GM19455 (cell line): Measurements from ENCODE around the gene ACKR3.

Experiments
- ATAC-seq: cut with Tn5 transposase; IDR thresholded peaks from one replicate; pipeline ENCODE4 v1.9.1; 2021; ENCODE audit not compliant: unreplicated experiment

ACKR3 gene

DNA sequence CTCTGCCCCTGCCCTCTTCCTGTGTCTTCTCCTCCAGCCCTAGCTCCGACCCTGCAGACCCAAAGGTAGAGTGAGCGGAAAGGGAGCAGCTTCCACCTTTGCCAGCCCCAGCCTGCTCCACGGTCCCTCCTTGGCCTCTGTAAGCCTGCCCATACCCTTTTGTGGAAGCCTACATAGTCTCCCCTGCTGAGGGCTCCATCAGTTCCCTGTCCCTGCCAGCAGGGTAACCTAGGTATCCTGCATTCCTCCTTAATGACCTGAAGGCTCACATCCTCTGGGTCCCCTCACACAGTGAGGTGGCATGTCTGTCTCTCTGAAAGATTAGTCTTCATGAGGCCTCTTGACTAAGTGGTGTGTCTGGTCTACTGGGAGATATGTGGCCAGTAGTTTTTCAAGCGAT is 20.5 kb upstream of the ACKR3 start:
- ATAC-seq: no peak

DNA sequence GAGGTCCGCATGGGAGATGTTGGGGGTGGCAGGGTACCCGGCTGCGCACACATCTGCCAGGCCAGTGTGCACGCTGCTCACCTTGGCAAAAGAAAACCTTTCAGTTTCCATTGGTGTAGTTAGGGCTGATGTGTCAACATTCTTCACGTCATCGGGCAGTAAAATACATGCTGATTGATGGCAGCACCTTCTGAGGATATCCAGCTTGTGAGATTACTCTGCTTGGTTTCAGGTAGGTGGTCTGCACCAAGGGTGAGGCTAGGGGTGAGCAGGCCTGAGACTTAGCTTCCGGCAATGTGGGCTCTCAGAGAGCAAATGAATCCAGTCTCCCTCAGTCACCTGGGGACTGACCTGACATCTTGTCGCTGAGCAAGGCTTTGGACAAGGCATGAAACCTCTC is 19.3 kb upstream of the ACKR3 start:
- ATAC-seq: no peak

- ATAC-seq: no peak
These were observed 18.7 kb upstream of the ACKR3 start for GRCh38 chr2:236550701-236551465.

GRCh38 chr2:236551471-236552211 is 18.0 kb upstream of the ACKR3 start:
- ATAC-seq: no peak

- no peak for ATAC-seq
These were observed 17.4 kb upstream of the ACKR3 start for GRCh38 chr2:236552212-236552542.

- ATAC-seq: no peak
These were observed 16.9 kb upstream of the ACKR3 start for GRCh38 chr2:236552581-236553363.

DNA sequence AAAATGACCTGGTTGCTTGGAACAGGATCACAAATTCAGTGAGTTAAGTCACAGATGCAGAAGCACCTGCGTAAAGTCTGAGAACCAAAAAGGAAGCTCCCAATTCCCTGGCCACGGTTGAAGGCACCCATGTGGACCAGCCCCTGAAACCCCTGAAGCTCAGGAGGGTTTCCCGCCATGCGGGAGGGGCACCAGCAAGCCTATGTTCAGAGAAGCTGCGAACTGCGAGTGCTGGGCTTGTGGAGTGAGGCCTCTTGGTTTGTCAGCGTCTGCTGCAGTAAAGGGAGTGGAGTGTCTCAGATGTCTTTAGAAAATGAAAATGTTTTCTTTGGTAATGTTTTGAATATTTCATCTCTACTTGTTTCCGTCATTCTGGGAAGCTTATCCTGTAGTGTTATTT is 16.1 kb upstream of the ACKR3 start:
- no peak for ATAC-seq

GRCh38 chr2:236554629-236555282 is 14.9 kb upstream of the ACKR3 start:
- no peak for ATAC-seq

GRCh38 chr2:236555481-236555880 is 14.1 kb upstream of the ACKR3 start:
- ATAC-seq: no peak

- no peak for ATAC-seq
These were observed 12.2 kb upstream of the ACKR3 start for GRCh38 chr2:236557306-236558030.

GRCh38 chr2:236558036-236558435 is 11.6 kb upstream of the ACKR3 start:
- ATAC-seq: no peak

- ATAC-seq: no peak
These were observed 10.3 kb upstream of the ACKR3 start for GRCh38 chr2:236558993-236559978.

DNA sequence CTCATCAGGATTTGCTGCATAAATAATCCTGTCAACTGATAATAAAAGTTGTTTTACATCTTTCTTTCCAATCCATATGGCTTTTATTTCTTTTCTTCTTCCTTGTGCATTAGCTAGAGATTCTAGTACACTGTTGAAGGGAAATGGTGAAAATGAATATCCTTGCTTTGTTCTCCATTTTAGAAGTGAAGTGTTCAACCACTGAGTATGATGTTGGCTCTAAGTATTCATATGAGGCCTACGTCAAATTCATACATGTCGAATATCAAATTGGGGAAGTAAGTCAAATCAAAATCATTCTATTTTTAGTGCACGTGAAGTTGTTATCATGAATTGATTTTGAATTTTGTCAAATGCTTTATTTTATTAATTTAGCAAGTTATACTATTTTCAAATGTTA is 7.8 kb upstream of the ACKR3 start:
- no peak for ATAC-seq

DNA sequence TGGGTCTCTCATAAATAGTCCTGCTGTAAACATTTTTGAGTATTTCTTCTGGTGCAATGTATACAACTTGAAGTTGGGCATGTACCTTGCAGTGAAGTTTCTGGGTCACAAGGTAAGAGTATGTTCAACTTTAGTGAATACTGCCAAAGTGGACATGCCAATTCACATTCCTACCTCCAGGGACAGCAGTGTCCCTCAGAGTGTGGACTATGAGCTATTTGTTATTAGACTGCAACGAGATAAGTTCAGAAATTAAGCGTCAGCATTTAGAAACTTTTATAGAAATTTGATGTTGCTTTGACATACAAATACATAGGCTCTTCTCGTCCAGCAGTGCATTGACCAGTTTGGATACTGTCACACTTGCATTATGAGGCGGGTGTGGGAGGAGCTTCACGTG is 7.2 kb upstream of the ACKR3 start:
- no peak for ATAC-seq

DNA sequence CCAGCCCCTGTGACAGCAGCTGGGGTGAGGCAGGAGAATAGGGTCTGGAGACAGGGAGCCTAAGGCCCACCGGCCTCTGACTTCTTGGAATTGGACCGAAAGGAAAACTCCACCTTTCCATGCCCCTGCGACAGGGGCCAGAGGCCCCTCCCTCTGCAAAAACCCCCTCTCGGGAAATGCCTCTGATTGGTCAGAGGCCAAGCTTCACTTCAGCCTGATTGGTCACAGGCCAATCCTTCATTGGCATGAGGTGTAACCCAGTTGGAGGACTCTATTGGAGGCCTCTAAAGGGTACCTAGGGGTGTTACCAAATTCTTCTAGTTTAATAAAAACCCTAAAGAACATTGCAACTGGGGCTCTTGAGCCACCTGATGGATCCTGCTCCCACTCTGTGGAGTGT is 5.7 kb upstream of the ACKR3 start:
- no peak for ATAC-seq

GRCh38 chr2:236565212-236565611 is 4.4 kb upstream of the ACKR3 start:
- no peak for ATAC-seq

DNA sequence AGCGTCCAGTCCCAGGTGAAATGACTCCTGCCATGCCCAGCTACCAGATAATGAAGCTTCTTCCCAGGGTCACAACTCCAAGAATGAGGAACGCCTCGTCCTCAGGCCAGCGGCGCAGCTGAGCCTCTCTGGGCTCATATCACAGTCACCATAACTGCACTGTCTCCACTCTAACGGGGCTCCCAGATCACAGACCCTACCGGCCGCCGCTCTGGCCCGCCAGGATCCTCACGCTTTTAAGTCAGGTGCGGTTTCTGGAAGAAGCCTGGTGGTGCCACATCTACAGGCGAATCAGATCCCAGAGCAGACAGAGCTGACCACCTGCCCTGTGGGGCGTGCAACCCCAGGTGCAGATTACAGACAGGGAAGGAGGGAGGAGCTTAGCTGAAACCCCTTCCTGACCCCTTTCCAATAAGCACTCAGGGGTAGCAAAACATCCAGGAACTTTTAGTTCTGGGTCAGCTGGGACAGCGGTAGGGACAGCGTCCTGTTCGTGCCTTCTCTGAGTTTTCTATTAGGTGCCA is 3.7 kb upstream of the ACKR3 start:
- no peak for ATAC-seq

DNA sequence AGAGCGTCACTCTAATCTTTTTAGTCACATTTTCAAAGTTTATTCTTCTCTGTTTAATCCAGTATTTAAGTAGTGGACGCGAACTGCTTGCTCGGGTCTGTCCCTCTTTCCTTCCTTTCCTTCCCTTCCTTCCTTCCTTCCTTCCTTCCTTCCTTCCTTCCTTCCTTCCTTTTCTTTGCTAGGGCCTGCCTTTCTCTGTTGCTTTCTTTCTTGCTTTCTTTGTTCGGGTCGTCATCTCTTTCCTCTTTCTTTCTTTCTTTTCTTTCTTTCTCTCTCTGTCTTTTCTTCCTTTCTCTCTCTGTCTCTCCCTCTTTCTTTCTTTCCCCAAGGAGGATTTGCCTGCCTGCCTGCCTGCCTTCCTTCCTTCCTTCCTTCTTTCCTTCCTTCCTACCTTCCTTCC is 3.0 kb upstream of the ACKR3 start:
- no peak for ATAC-seq
